ENCODE measurements around the gene EIF3J.
"Not testable (repeated sequence)": the region's sequence is repeated elsewhere in the genome, so short reads cannot be mapped to it uniquely, and the experiment has no call there.

The EIF3J gene

GRCh38 chr15:44544745-44545144 lies 7.8 kb downstream of the EIF3J start:
- not testable (repeated sequence) for FAIRE-seq

DNA sequence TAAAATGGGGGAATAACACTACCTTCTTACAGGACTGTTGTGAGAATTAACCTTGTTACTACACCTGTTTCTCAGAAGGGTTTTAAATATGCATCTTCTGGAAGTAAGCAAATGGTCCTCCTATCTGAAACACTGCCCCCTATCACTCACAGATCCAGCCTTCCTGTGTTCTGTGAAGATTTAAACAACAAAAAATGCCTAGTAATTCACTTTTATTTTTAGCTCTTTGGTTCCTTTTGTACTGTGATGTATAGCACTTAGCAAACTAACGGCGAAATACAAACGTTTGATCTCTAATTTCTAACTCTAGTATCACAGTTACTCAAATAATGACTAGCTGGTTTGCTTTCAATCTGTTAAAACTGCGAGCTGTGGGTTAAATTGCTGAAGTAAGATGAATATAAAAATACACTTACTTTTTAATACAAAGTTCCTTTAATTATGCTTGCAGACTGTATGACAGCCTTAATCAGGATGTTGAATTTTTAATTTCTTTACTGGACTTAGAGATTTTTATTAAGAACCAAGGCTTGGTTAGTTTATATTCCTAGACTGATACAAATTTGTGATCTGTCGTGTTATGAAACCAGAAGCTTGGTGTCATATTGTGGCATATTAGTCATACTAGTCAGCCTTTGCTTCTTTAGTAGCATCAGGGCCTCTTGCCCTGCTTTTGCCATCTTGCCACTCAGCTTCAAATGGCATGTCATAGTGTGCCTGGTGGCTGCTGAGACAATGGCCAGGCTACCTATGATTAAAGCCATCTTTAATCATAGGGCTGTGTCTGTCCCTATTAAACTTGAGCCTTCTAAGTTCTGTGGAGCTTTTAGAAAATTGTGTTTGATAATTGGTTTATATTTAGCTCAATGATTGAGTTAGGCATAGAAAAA lies 9.2 kb downstream of the EIF3J start:
- FAIRE-seq = no peak

- FAIRE-seq = not testable (repeated sequence)
These were observed 12.2 kb downstream of the EIF3J start for GRCh38 chr15:44549152-44549551.

GRCh38 chr15:44550256-44550655 lies 13.3 kb downstream of the EIF3J start:
- FAIRE-seq = peak; percentile 37

DNA sequence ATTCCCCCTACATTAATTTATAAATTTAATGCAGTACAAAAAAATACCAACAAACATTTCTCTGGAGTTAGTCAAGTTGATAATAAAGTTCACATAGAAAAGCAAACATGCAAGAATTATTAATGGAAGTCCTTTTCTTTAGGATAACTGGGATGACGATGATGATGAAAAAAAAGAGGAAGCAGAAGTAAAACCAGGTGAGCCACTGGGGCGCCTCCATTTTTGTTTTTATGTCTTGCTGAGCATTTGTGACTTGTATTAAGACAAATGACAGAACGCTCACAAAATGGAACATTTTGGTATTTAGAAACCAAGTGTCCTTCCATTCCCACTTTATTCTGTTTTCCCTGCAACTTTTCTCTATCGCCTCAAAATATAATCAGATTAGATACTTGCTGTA lies 13.8 kb downstream of the EIF3J start:
- no peak for FAIRE-seq

GRCh38 chr15:44554934-44555723 lies 18.2 kb downstream of the EIF3J start:
- no peak for FAIRE-seq

DNA sequence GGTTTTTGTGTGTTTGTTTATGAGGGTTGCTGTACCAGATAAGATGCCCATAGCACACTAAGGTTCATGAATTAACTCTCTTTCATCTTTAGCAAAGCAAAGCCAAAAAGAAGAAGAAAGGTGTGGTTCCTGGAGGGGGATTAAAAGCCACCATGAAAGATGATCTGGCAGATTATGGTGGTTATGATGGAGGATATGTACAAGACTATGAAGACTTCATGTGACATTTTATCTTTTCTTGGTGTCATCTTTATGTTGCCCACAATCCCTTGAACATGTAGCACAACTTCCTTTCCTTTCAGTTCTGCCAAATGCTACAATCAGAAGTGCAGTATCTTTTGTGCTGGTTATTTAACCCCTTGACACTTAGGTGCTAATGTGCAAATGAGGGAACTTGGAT lies 24.0 kb downstream of the EIF3J start:
- not testable (repeated sequence) for FAIRE-seq

DNA sequence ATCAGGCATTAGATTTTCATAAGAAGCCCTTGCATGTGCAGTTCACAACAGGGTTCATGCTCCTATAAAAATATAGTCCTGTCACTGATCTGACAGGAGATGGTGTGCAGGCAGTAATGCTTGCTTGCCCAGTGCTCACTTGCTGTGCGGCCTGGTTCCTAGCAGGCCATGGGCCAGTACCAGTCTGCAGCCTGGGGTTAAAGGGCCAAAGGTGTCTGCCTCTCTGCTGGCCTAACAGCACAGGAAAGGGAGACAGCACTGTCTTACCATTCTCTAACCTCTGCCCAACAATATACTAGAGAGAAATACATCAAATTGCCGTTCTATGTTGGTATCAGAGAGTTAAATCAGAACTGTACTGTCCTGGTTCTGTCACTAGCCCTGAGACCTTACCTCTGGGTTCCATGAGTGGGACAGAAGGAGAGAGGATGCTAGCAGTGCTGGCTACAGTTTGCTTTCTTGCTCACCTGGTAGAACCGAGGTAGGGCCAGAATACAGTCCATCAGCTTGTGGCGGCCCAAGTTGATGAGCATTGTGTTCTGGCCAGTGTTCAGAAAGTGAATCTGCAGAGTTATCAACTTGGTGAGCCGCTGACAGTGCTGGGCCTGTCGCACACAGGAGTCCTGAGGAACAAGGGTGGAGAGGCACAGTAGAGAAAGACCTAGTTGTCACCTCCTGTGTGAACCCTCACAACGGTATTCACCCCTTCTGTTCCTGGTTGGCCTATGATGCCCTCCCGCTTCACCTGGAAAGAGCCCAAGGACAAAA lies 28.6 kb downstream of the EIF3J start:
- no peak for FAIRE-seq

- FAIRE-seq = no peak
These were observed 29.2 kb downstream of the EIF3J start for GRCh38 chr15:44566155-44566540.

GRCh38 chr15:44568338-44568737 lies 31.4 kb downstream of the EIF3J start:
- no peak for FAIRE-seq

DNA sequence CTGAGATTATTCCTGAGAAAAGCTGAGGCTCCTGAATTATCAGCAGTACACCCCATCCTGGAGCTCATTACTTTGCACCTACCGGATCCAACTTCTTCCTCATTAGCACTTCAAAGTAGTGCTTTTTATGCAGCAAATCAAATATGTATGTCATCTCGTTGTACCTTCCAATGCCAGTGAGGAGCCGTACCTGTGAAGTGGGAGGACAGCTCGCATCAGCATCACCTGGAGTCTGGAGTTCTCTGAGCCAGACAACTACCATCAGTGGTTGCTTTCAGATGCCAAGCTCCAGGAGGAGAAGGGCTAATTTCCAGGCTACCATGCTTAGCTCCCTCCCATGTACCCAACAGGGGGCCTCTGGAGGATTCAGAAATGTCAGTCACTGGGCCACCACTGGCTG lies 32.4 kb downstream of the EIF3J start:
- FAIRE-seq = no peak

DNA sequence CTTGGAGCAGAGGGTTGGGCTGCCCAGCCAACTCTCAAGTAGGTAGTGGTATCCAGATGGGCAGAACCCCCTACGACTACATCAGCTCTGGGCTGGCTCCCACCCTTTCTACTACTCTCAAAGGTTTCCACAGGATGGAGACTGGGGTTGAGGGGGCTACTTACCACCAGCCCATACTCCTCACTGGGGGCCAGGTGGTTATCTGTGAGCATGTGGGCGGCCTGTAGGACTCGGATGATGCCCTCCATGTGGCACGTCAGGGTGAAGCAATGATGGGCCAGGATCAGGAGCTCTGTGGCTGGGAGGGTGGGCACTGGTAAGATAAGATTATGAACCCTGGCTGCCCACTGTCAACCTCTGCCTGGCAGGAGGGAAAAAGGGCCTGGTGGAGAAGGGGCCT lies 33.4 kb downstream of the EIF3J start:
- no peak for FAIRE-seq

DNA sequence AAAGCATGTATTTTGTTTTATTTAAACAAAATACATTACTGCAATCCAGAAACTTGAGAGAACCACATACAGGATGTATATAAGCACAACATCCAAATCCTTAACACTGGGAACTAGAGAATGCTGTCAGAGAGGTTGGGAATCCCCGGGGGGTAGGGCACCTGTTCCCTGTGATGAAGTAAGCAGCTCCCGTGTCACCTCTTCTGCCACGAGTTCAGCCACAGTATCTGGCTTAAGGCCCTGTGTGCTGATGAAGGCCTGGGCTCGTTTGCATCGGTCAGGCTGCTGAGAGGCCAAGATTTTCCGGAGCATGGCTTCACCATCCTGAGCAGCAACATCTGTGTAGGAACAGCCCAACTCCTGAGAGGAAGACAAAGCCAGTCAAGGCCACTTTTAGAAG lies 36.4 kb downstream of the EIF3J start:
- no peak for FAIRE-seq

DNA sequence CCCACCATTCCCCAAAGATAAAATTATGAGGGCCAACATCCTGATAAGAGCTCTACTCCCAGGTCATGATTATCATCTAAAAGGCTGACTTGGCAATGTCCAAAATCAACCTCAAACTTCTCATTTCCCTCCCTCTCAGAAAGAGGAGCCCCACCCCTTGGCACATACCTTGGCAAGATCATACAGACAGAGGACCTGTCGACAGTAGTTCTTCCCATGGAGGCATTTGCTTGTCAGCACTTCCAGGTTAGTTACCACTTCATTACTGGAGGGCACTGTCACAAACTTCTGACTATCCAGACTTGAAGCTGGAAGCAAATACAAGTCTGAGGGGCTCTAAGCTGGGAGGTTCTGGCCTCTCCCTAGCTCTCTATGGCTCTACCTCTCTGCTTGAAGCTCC lies 37.8 kb downstream of the EIF3J start:
- no peak for FAIRE-seq

GRCh38 chr15:44580105-44580504 lies 43.2 kb downstream of the EIF3J start:
- no peak for FAIRE-seq

DNA sequence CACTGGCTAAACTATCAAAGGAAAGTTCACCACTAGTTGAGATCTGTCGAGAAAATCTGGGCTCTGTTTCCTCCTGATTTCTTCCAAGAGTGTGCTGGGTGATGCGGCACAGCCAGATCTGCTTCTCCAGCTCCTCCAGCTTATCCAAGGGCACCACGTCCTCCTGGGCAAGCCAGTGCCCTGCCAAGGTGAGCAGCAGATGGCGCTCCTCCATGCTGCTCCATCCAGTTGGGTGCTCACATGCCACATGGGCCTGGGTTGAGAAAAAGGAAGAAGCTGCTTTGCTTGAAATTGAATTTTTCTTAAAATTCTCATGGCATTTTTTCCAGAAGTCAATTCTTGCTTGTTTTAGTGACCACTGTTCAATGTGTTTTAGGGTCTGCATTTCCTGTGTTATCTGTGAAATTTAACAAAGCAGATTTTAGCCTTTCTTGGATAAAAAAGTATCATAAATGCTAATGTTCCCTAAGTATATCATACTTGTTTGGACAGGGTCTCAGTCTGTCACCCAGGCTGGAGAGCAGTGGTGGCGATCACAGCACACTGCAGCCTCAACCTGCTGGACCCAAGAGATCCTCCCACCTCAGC lies 47.3 kb downstream of the EIF3J start:
- FAIRE-seq = no peak

DNA sequence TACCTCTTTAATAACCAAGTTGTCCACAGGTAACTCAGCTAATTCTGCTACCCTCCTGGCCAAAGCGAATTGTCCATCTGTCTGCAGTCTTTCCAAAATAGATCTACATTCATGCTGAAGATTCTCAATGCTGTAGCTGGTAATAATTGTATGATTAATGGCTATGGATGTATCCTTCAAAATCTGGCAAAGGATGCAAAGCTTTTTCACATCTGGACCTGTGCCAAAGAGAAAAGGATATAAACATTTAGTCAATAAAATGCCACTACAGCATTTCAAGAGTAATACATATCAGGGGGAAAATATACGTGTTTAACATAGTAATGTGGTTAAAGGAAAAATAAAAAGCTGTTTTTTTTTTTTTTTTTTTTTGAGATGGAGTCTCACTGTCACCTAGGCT lies 48.7 kb downstream of the EIF3J start:
- FAIRE-seq = no peak

DNA sequence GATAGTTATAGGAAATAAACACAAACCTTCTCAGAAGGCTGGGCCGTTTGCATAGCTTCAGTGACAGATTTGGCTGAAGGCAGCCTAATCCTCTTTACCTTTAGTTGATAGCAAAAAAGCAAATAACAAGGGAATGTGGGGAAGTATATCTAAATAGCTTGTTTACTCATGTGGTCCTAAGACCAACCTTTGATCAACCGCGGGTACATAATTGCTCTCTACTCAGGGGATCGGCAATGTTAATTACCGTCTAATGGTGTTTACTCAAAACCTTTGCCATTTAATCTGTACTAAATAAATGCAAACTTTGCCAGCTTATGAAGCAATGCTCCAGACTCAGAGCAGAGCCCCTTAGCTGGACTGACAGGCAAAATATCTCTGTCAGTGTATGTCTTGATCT lies 51.6 kb downstream of the EIF3J start:
- FAIRE-seq = no peak

DNA sequence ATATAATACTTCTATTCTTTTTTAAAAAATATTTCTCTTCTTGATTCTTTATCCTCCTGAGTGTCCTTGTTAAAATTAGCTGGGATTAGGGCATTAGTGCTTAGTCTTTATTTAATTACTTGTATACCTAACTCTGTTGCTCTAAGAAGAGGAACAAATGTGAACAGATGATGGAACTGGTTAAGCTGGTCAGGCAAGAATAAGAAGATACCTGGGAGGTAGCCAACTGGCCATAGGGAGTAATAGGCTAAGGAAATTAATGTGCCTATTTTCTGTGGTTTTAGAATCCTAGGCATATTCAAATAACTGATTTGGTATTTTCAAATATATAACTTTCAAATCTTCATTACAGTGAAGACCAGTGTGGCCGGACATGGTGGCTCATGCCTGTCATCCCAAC lies 54.4 kb downstream of the EIF3J start:
- FAIRE-seq = no peak

DNA sequence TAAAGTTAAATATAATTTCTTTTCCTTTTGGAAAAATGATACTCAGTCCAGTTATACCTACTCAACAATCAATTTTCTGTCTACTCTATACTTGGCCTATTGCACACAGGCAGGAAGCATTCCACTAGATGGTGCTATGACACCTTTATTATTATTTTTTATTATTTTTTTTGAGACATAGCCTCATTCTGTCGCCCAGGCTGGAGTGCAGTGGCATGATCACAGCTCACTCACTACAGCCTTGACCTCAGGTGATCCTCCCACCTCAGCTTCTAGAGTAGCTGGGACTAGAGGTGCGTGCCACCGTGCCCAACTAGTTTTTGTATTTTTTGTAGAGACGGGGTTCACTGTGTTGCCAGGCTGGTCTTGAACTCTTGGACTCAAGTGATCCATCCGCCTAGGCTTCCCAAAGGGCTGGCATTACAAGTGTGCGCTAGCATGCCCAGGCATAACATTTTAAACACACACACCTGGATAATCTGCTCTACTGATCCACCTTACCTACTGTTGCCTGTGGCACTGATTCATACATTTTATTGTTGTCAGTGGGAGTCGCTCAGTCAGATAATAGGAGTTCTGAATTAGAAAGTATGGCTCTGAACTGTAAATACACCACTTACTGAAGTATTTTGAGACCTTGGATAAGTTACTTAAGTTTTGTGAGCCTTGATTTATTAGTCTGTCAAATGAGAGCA lies 56.2 kb downstream of the EIF3J start:
- FAIRE-seq = no peak

- FAIRE-seq = no peak
These were observed 58.3 kb downstream of the EIF3J start for GRCh38 chr15:44595246-44595645.

All from A204.1 (cell line).